ENCODE results near the gene USF3. TPM values are rescaled to one million over a fixed set of nuclear protein-coding genes. Genes with fewer than 3 reads are reported as not detected.

The USF3 gene
- total and polyA plus RNA-seq, 9 of the 15 experiments (the other 6 are each of a cell fraction or from before 2014, with no cell fraction given) = 1.4 to 6.9 (median 3.1) TPM

- TF ChIP-seq SAFB2 (IDR thresholded peaks at IDR 0.05; ENCODE audit: borderline replicate concordance, low read depth, low read length, severe bottlenecking) (no peak), CBX3 (IDR thresholded peaks at IDR 0.05; ENCODE audit: borderline replicate concordance in 1 of 2, low read length in 2 of 2) (peak in 1 of 2 experiments; percentile 54; a peak in 1 of 3 replicates), ZNF280A (IDR thresholded peaks at IDR 0.05; ENCODE audit: low read depth, partially characterized antibody) (peak; percentile 35), TRIM28 (IDR thresholded peaks at IDR 0.05) (peak; percentile 46; the same call in 1 of the 2 replicates)
- in situ Hi-C loops (cut with MboI) (no loop called here), intact Hi-C loops (cut with micrococcal nuclease) (no loop called here)
- POLR2A ChIA-PET = no interaction called here
- no TSS peak for BruUV-seq (replicated peaks)
- no peak for DNase-seq (ENCODE audit: extremely low read depth in 1 of 4, low spot score in 3 of 4)
- ATAC-seq = no peak
- H3K4me1 ChIP-seq (replicated peaks in 1 of 2; ENCODE audit: control insufficient read depth in 2 of 2, insufficient read depth in 2 of 2, low read length in 2 of 2) = no peaks in the 10 kb centered on the region
- H3K9ac ChIP-seq (ENCODE audit: insufficient read depth in 1 of 2, low read depth in 2 of 2, low read length in 2 of 2) = no peak overlapping the region
- H2AFZ ChIP-seq (ENCODE audit: low read depth, low read length) = no peak overlapping the region
- H3K79me2 ChIP-seq (ENCODE audit: control insufficient read depth, insufficient read depth, low read length) = no peaks in the 10 kb centered on the region
- 47% methylated on average over 3 of the region's 3 CpGs for WGBS (ENCODE audit: insufficient coverage, low coverage, missing lambda C conversion rate)
- H3K27ac ChIP-seq (ENCODE audit: extremely low read depth, low read depth, low read length) = no peak overlapping the region
- no peaks in the 10 kb centered on the region for H3K27me3 ChIP-seq (ENCODE audit: control insufficient read depth in 2 of 2, insufficient read depth in 2 of 2, low read length in 2 of 2)
- H4K20me1 ChIP-seq (replicated peaks; ENCODE audit: control insufficient read depth, insufficient read depth, low read length) = no peaks in the 10 kb centered on the region
- CTCF ChIA-PET (ENCODE audit: low intra/inter-chr PET ratio) = interaction anchor here (0.6 kb wide), 1 partner anchor 190 kb away, joined by 4 read pairs; no protein-coding TSS in a partner anchor
- H3K4me3 ChIP-seq = no peak overlapping the region
- 0 out of 2 replicates have a peak, but pooled peaks cover 2% of the 10 kb centered on the region for H3K9me3 ChIP-seq (replicated peaks; ENCODE audit: control insufficient read depth, insufficient read depth, low read depth, low read length)
- H3K36me3 ChIP-seq (ENCODE audit: control insufficient read depth, insufficient read depth, low read length) = no peaks in the 10 kb centered on the region
- no peaks in the 10 kb centered on the region for H3K9me1 ChIP-seq (ENCODE audit: control insufficient read depth, insufficient read depth, low read length)
- H3K4me2 ChIP-seq (ENCODE audit: insufficient read depth, low read length) = no peak overlapping the region
- no peak for FAIRE-seq
Observed at GRCh38 chr3:113684271-113684819, 12.1 kb downstream of the USF3 start.
